HG03342 (cell line): ENCODE data around the gene NAV3.

Source experiments
- ATAC-seq: cut with Tn5 transposase; IDR thresholded peaks from one replicate; pipeline ENCODE4 v1.9.1; 2021; ENCODE audit warnings: mild to moderate bottlenecking, moderate library complexity; ENCODE audit not compliant: unreplicated experiment

Gene NAV3

GRCh38 chr12:77919450-77919849, 88.8 kb downstream of the NAV3 start:
- ATAC-seq = no peak

GRCh38 chr12:77923882-77924281, 93.2 kb downstream of the NAV3 start:
- no peak for ATAC-seq

- ATAC-seq = no peak
Observed at GRCh38 chr12:77924703-77925102, 94.0 kb downstream of the NAV3 start.

GRCh38 chr12:77925536-77926108, 94.9 kb downstream of the NAV3 start:
- peak; percentile 99 for ATAC-seq

- ATAC-seq = no peak
Observed at GRCh38 chr12:77928078-77928477, 97.4 kb downstream of the NAV3 start.

- ATAC-seq = no peak
Observed at GRCh38 chr12:77932216-77932615, 101.5 kb downstream of the NAV3 start.

GRCh38 chr12:77938301-77938700, 107.6 kb downstream of the NAV3 start:
- ATAC-seq = no peak

- no peak for ATAC-seq
Observed at GRCh38 chr12:77940011-77940423, 109.3 kb downstream of the NAV3 start.

GRCh38 chr12:77940567-77940966, 109.9 kb downstream of the NAV3 start:
- ATAC-seq = no peak

GRCh38 chr12:77941401-77941800, 110.7 kb downstream of the NAV3 start:
- no peak for ATAC-seq

GRCh38 chr12:77943466-77943865, 112.8 kb downstream of the NAV3 start:
- no peak for ATAC-seq

GRCh38 chr12:77946541-77947061, 115.9 kb downstream of the NAV3 start:
- no peak for ATAC-seq

GRCh38 chr12:77947330-77947729, 116.6 kb downstream of the NAV3 start:
- ATAC-seq = no peak

GRCh38 chr12:77947746-77948145, 117.1 kb downstream of the NAV3 start:
- no peak for ATAC-seq

- ATAC-seq = no peak
Observed at GRCh38 chr12:77949943-77950342, 119.2 kb downstream of the NAV3 start.

GRCh38 chr12:77953528-77954205, 123.0 kb downstream of the NAV3 start:
- no peak for ATAC-seq

GRCh38 chr12:77954206-77954555, 123.5 kb downstream of the NAV3 start:
- no peak for ATAC-seq

- no peak for ATAC-seq
Observed at GRCh38 chr12:77957062-77957461, 126.4 kb downstream of the NAV3 start.

- ATAC-seq = no peak
Observed at GRCh38 chr12:77963576-77964178, 133.0 kb downstream of the NAV3 start.

- no peak for ATAC-seq
Observed at GRCh38 chr12:77965790-77966189, 135.1 kb downstream of the NAV3 start.

- no peak for ATAC-seq
Observed at GRCh38 chr12:77968021-77968420, 137.3 kb downstream of the NAV3 start.

GRCh38 chr12:77968571-77968970, 137.9 kb downstream of the NAV3 start:
- ATAC-seq = no peak
